HCEC 1CT (cell line): ENCODE results near the gene KCTD1.

Experiments
- DNase-seq: peaks from one replicate; pipeline ENCODE4 v3.0.0-alpha.2; 2017

Gene KCTD1

GRCh38 chr18:26547646-26548414 lies 523 bp downstream of the KCTD1 start:
- DNase-seq, result no peak

- no peak for DNase-seq
Measured at GRCh38 chr18:26546875-26547645, 1.3 kb downstream of the KCTD1 start.

- DNase-seq, result no peak
Measured at GRCh38 chr18:26546170-26546874, 2.0 kb downstream of the KCTD1 start.

GRCh38 chr18:26545335-26546123 lies 2.8 kb downstream of the KCTD1 start:
- no peak for DNase-seq

GRCh38 chr18:26544451-26544850 lies 3.9 kb downstream of the KCTD1 start:
- no peak for DNase-seq

GRCh38 chr18:26543373-26543772 lies 5.0 kb downstream of the KCTD1 start:
- no peak for DNase-seq

- peak; percentile 61 for DNase-seq
Measured at GRCh38 chr18:26540043-26540628, 8.2 kb downstream of the KCTD1 start.

- no peak for DNase-seq
Measured at GRCh38 chr18:26538524-26538923, 9.8 kb downstream of the KCTD1 start.

GRCh38 chr18:26536664-26537063 lies 11.7 kb downstream of the KCTD1 start:
- no peak for DNase-seq

- peak; percentile 68 for DNase-seq
Measured at GRCh38 chr18:26536032-26536431, 12.3 kb downstream of the KCTD1 start.

- no peak for DNase-seq
Measured at GRCh38 chr18:26535630-26536029, 12.7 kb downstream of the KCTD1 start.

- peak; percentile 55 for DNase-seq
Measured at GRCh38 chr18:26532367-26533340, 15.7 kb downstream of the KCTD1 start.

- no peak for DNase-seq
Measured at GRCh38 chr18:26531605-26532298, 16.6 kb downstream of the KCTD1 start.

GRCh38 chr18:26526966-26527234 lies 21.5 kb downstream of the KCTD1 start:
- no peak for DNase-seq

- DNase-seq, result no peak
Measured at GRCh38 chr18:26526128-26526965, 22.0 kb downstream of the KCTD1 start.

GRCh38 chr18:26524504-26525351 lies 23.6 kb downstream of the KCTD1 start:
- no peak for DNase-seq

GRCh38 chr18:26524002-26524401 lies 24.4 kb downstream of the KCTD1 start:
- DNase-seq, result no peak

- DNase-seq, result no peak
Measured at GRCh38 chr18:26521617-26522016, 26.7 kb downstream of the KCTD1 start.

GRCh38 chr18:26520974-26521373 lies 27.4 kb downstream of the KCTD1 start:
- DNase-seq, result no peak
